CD4-positive, alpha-beta T cell (primary cell): Measurements from ENCODE around the gene LIG1. TPM values are rescaled to one million over a fixed set of nuclear protein-coding genes. Genes with fewer than 3 reads are reported as not detected.

Experiments used
- ATAC-seq: fragments of 200-7000 bp; cut with Tn5 transposase; one replicate; pipeline ENCODE4 v1.10.0; 2022; ENCODE audit warnings: mild to moderate bottlenecking; ENCODE audit not compliant: poor library complexity
- CTCF ChIA-PET: fragments of 350-600 bp; sonication (Branson Sonifier 250); formaldehyde crosslinking; loops from one replicate; lab custom pipeline; 2021; ENCODE audit warnings: antibody characterized with exemption, inconsistent platforms; lab: Charles Lee
- POLR2A ChIA-PET: fragments of 350-600 bp; sonication (Branson Sonifier 250); formaldehyde crosslinking; loops from one replicate; lab custom pipeline; 2021; ENCODE audit warnings: antibody characterized with exemption, inconsistent platforms; lab: Charles Lee
- DNase-seq, 14 experiments: peaks; one replicate each; pipeline ENCODE4 v3.0.0-alpha.2; 2013 to 2020; ENCODE audit warnings: mixed read lengths in 2 of 14
- H3K27ac ChIP-seq, 2 donors: one replicate each; pipeline versions ENCODE4 v1.5.1 to v1.7.0; 2013; ENCODE audit warnings: low read length in 2 of 2, low read depth in 1 of 2, mild to moderate bottlenecking in 1 of 2
- H3K27me3 ChIP-seq, 2 experiments: 1 replicate in 1 of 2; 2 replicates in 1 of 2; pipeline versions ENCODE4 v1.6.1 to v1.7.0; 2013; ENCODE audit warnings: low read length in 2 of 2, control low read depth in 1 of 2, mild to moderate bottlenecking in 1 of 2, moderate library complexity in 1 of 2; ENCODE audit not compliant: insufficient read depth in 2 of 2, control insufficient read depth in 1 of 2
- H3K36me3 ChIP-seq: one replicate; pipeline ENCODE4 v1.6.1; 2013; ENCODE audit warnings: low read length, control low read depth; ENCODE audit not compliant: insufficient read depth
- H3K4me1 ChIP-seq: one replicate; pipeline ENCODE4 v1.6.1; 2013; ENCODE audit warnings: low read length, control low read depth; ENCODE audit not compliant: insufficient read depth
- H3K4me3 ChIP-seq: one replicate; pipeline ENCODE4 v1.5.1; 2013; ENCODE audit warnings: mild to moderate bottlenecking, low read length, moderate library complexity
- H3K9me3 ChIP-seq, 2 experiments: 1 replicate in 1 of 2; 2 replicates in 1 of 2; pipeline versions ENCODE4 v1.6.1 to v1.7.0; 2013; ENCODE audit warnings: low read length in 2 of 2, mild to moderate bottlenecking in 2 of 2, control low read depth in 1 of 2, moderate library complexity in 1 of 2; ENCODE audit not compliant: control insufficient read depth in 1 of 2, insufficient read depth in 1 of 2
- H3K27ac Mint-ChIP-seq: one replicate; pipeline ENCODE4 v1.8.0; 2020; ENCODE audit warnings: mixed read lengths
- H3K27me3 Mint-ChIP-seq: one replicate; pipeline ENCODE4 v1.8.0; 2021; ENCODE audit warnings: mixed read lengths
- H3K36me3 Mint-ChIP-seq: one replicate; pipeline ENCODE4 v1.8.0; 2021; ENCODE audit warnings: low read depth, mixed read lengths
- H3K4me1 Mint-ChIP-seq: one replicate; pipeline ENCODE4 v1.8.0; 2021; ENCODE audit warnings: low read depth, mixed read lengths
- H3K4me3 Mint-ChIP-seq: one replicate; pipeline ENCODE4 v1.8.0; 2020; ENCODE audit warnings: mild to moderate bottlenecking, mixed read lengths
- H3K9me3 Mint-ChIP-seq: one replicate; pipeline ENCODE4 v1.8.0; 2020; ENCODE audit warnings: mixed read lengths
- intact Hi-C, 2 experiments: fragments of 100-400 bp; cut with DNase I in 1 of 2; cut with micrococcal nuclease in 1 of 2; formaldehyde crosslinking; loops; one replicate each; pipeline versions ENCODE4 v1.15.1 to v1.9.0; 2023 to 2025; cut with DNase I, micrococcal nuclease
- total RNA-seq, 174 experiments: library from RNA in 2 of 174; stranded (reverse) in 2 of 174; gene quantifications; one replicate each; pipeline ENCODE4 v1.2.3 and lab custom pipeline; 2021 to 2026
- TF ChIP-seq, protein P1 (sequence below): fragments of 200-600 bp; IDR thresholded peaks from one replicate; pipeline ENCODE4 v1.8.0; 2022; ENCODE audit warnings: antibody characterized with exemption, mild to moderate bottlenecking

The LIG1 gene
- total RNA-seq, 2 experiments from 2014 or later = 62.8 to 70.7 TPM

DNA sequence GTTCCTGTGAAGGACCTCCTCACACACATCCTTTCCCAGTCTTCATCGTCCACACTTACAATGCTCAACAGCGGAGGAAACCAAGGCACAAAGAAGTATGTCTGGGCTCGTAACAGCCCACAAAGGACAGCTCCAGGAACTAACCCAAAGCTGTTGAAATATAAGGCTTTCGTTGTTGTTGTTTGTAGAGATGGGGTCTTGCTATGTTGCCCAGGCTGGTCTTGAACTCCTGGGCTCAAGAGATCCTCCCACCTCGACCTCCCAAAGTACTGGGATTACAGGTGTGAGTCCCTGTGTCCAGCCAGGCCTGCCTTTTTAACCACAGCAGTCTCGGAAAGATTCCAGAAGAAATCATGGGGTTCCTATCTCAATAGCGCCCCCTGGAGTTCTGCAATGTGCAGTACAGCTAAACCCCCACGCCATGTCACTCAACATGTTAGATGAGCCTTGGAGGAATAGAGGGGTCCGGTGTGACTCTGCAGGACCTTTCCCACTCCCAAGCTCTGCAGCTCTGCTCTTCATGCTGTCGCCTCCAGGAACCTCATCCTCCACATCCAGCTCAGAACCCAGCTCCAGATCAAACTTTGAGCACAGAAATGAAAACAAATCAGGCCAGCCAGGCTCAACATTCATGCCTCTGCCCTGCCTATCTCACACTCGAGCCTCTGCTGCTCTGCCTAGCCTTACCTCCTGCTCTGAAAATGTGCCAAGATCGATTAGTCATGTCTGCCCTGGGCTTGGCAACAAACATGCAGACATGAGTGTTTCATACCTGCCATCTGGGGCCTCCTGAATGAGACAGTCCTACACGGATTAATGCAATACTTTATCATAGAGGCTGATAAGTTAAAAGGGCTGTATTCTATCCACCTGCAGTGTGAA lies 67.0 kb downstream of the LIG1 start:
- Mint-ChIP-seq H3K9me3 (no peaks in the 10 kb centered on the region), H3K27ac (no peak overlapping the region), H3K4me3 (no peak overlapping the region), H3K36me3 (peaks cover under 1% of the 10 kb centered on the region), H3K4me1 (peaks cover 7% of the 10 kb centered on the region), H3K27me3 (no peaks in the 10 kb centered on the region)
- DNase-seq (peak in 11 of 14 experiments; percentile 5 to 66 (median 13)), ATAC-seq (no peak)
- Histone ChIP-seq H3K27me3 (no peaks in the 10 kb centered on the region), H3K4me3 (no peak overlapping the region), H3K36me3 (no peaks in the 10 kb centered on the region), H3K4me1 (peaks cover 6% of the 10 kb centered on the region), H3K27ac (no peak overlapping the region), H3K9me3 (no peaks in the 10 kb centered on the region)
- intact Hi-C loops = no loop called here
- POLR2A ChIA-PET = no interaction called here
- TF ChIP-seq, protein P1, sequence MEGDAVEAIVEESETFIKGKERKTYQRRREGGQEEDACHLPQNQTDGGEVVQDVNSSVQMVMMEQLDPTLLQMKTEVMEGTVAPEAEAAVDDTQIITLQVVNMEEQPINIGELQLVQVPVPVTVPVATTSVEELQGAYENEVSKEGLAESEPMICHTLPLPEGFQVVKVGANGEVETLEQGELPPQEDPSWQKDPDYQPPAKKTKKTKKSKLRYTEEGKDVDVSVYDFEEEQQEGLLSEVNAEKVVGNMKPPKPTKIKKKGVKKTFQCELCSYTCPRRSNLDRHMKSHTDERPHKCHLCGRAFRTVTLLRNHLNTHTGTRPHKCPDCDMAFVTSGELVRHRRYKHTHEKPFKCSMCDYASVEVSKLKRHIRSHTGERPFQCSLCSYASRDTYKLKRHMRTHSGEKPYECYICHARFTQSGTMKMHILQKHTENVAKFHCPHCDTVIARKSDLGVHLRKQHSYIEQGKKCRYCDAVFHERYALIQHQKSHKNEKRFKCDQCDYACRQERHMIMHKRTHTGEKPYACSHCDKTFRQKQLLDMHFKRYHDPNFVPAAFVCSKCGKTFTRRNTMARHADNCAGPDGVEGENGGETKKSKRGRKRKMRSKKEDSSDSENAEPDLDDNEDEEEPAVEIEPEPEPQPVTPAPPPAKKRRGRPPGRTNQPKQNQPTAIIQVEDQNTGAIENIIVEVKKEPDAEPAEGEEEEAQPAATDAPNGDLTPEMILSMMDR = peak; percentile 61
- CTCF ChIA-PET = no interaction called here

- Mint-ChIP-seq H3K4me1 (no peaks in the 10 kb centered on the region), H3K36me3 (peaks cover 38% of the 10 kb centered on the region), H3K9me3 (peaks cover 5% of the 10 kb centered on the region), H3K27me3 (peaks cover 4% of the 10 kb centered on the region), H3K4me3 (no peak overlapping the region), H3K27ac (no peak overlapping the region)
- H3K9me3 ChIP-seq = peaks cover 0 to 16% of the 10 kb centered on the region in 2 experiments
- ChIA-PET CTCF (no interaction called here), POLR2A (no interaction called here)
- H3K4me3 ChIP-seq = no peak overlapping the region
- ATAC-seq (no peak), DNase-seq (no peak)
- no peaks in the 10 kb centered on the region for H3K36me3 ChIP-seq
- H3K27ac ChIP-seq = no peak overlapping the region
- intact Hi-C loops = no loop called here
- H3K4me1 ChIP-seq = no peaks in the 10 kb centered on the region
- TF ChIP-seq, protein P1 = no peak
- H3K27me3 ChIP-seq = no peaks in the 10 kb centered on the region
Observed at GRCh38 chr19:48095612-48096175, 74.5 kb downstream of the LIG1 start.

GRCh38 chr19:48094855-48095203 lies 75.3 kb downstream of the LIG1 start:
- Mint-ChIP-seq H3K4me1 (no peaks in the 10 kb centered on the region), H3K4me3 (no peak overlapping the region), H3K27ac (no peak overlapping the region), H3K27me3 (peaks cover 9% of the 10 kb centered on the region), H3K36me3 (peaks cover 38% of the 10 kb centered on the region), H3K9me3 (peaks cover 5% of the 10 kb centered on the region)
- TF ChIP-seq, protein P1 = no peak
- Histone ChIP-seq H3K27me3 (no peaks in the 10 kb centered on the region), H3K27ac (no peak overlapping the region), H3K9me3 (peaks cover 0 to 16% of the 10 kb centered on the region in 2 experiments), H3K4me3 (no peak overlapping the region), H3K4me1 (no peaks in the 10 kb centered on the region), H3K36me3 (no peaks in the 10 kb centered on the region)
- ATAC-seq (no peak), DNase-seq (no peak)
- ChIA-PET CTCF (no interaction called here), POLR2A (no interaction called here)
- intact Hi-C loops = no loop called here
